Bronchial epithelial cell (primary cell): ENCODE measurements around the gene SHC1. TPM values are rescaled to one million over a fixed set of nuclear protein-coding genes. Genes with fewer than 3 reads are reported as not detected.
A peak's percentile ranks its signal among the peaks of the same experiment; 100 is the strongest.

Source experiments
- DNase-seq: peaks from one replicate; pipeline ENCODE4 v3.0.0-alpha.2; 2010; ENCODE audit warnings: low read depth
- FAIRE-seq: peaks from 2 replicates; lab custom pipeline; 2011; peaks lifted over from hg19 to GRCh38; lab: Jason Lieb, UNC
- H3K27me3 ChIP-seq: 2 replicates; pipeline ENCODE4 v1.5.1; 2011; ENCODE audit warnings: low read length; ENCODE audit not compliant: control insufficient read depth, insufficient read depth
- H3K36me3 ChIP-seq: 2 replicates; pipeline ENCODE4 v1.5.1; 2011; ENCODE audit warnings: low read length; ENCODE audit not compliant: control insufficient read depth, insufficient read depth
- H3K4me3 ChIP-seq: 2 replicates; pipeline ENCODE4 v1.5.1; 2011; ENCODE audit warnings: mild to moderate bottlenecking, low read depth, low read length, control low read depth
- CTCF ChIP-seq: IDR thresholded peaks from 2 replicates; pipeline ENCODE4 v1.5.1; 2011; ENCODE audit warnings: mild to moderate bottlenecking, moderate library complexity, low read length, control low read depth, inconsistent platforms; ENCODE audit not compliant: insufficient read depth, severe bottlenecking
- total RNA-seq: library from RNA; depleted of rRNA; stranded (reverse); fragments of >200 nt; gene quantifications from 2 replicates; pipeline ENCODE4 v1.2.1, GENCODE V29; 2014

Gene SHC1
- total RNA-seq, 1 donor from 2014 or later, result 216 TPM

- FAIRE-seq, result no peak
- H3K36me3 ChIP-seq, result peaks cover 46% of the 10 kb centered on the region
- no peak overlapping the region for H3K4me3 ChIP-seq
- no peaks in the 10 kb centered on the region for H3K27me3 ChIP-seq
- TF ChIP-seq CTCF, result no peak
- peak; percentile 76 for DNase-seq
These were observed 41.5 kb upstream of the SHC1 start for GRCh38 chr1:155012026-155012546.

GRCh38 chr1:155011437-155012025 is 41.0 kb upstream of the SHC1 start:
- no peak overlapping the region for H3K4me3 ChIP-seq
- DNase-seq (no peak), FAIRE-seq (no peak)
- no peaks in the 10 kb centered on the region for H3K27me3 ChIP-seq
- H3K36me3 ChIP-seq, result peaks cover 50% of the 10 kb centered on the region
- TF ChIP-seq CTCF, result no peak

GRCh38 chr1:155011004-155011416 is 40.5 kb upstream of the SHC1 start:
- H3K36me3 ChIP-seq, result peaks cover 50% of the 10 kb centered on the region
- no peak for TF ChIP-seq CTCF
- no peak overlapping the region for H3K4me3 ChIP-seq
- no peak for DNase-seq
- no peaks in the 10 kb centered on the region for H3K27me3 ChIP-seq
- FAIRE-seq, result no peak

- no peaks in the 10 kb centered on the region for H3K27me3 ChIP-seq
- DNase-seq, result no peak
- peak overlapping the region; percentile 9 for H3K4me3 ChIP-seq
- no peak for TF ChIP-seq CTCF
- peaks cover 51% of the 10 kb centered on the region for H3K36me3 ChIP-seq
- no peak for FAIRE-seq
These were observed 39.8 kb upstream of the SHC1 start for GRCh38 chr1:155010211-155010918.

- TF ChIP-seq CTCF, result no peak
- H3K27me3 ChIP-seq, result no peaks in the 10 kb centered on the region
- DNase-seq (no peak), FAIRE-seq (no peak)
- H3K4me3 ChIP-seq, result peak overlapping the region; percentile 9
- peaks cover 52% of the 10 kb centered on the region for H3K36me3 ChIP-seq
These were observed 39.2 kb upstream of the SHC1 start for GRCh38 chr1:155009742-155010141.
